ENCODE data around the gene FHOD3. TPM values are rescaled to one million over a fixed set of nuclear protein-coding genes. Genes with fewer than 3 reads are reported as not detected.
"Not testable (repeated sequence)": the region's sequence is repeated elsewhere in the genome, so short reads cannot be mapped to it uniquely, and the experiment has no call there.

FHOD3 gene
- total RNA-seq, 1 donor from 2014 or later = 350 TPM

DNA sequence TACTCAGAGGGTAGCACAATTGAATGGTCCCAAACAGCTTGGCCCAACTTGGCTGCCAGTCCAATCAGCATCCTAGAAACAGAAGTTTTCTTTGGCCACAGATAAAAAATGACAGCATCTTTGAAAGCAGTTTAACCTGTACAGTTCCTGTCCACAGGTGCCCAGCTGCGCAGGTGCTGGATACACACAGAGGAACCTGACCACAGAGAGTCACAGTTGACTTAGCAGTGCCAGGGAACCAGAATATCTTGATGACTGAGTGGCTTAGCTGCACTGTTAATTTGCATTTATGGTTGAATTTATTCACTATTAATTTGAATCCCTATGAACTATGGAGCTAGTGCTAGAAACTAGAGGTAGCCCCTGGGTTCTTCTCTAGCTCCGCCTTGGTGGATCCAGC, 437.6 kb downstream of the FHOD3 start:
- DNase-seq (ENCODE audit: missing footprints) (no peak), ATAC-seq (no peak)
- intact Hi-C loops (cut with DNase I) = no loop called here

DNA sequence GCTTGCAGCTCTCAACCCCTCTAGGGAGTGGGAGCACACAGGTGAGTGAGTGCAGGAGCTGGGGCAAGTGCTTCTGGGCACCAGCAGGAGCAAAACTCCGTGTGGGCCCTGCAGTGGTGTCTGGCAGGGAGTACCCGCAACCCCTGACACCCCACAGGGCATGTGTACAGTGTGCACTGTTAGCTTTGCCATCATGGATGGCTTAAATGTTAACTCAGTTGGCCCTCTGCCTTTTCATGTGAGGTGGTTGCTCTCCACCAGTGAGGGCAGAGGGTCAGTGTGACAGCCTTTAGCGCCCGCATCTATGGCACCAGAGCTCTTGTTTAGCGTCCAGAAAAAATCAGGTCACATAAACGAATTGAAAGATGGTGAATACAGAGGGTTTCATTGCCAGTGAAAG, 438.6 kb downstream of the FHOD3 start:
- intact Hi-C loops (cut with DNase I) = no loop called here
- DNase-seq (ENCODE audit: missing footprints) (no peak), ATAC-seq (no peak)

DNA sequence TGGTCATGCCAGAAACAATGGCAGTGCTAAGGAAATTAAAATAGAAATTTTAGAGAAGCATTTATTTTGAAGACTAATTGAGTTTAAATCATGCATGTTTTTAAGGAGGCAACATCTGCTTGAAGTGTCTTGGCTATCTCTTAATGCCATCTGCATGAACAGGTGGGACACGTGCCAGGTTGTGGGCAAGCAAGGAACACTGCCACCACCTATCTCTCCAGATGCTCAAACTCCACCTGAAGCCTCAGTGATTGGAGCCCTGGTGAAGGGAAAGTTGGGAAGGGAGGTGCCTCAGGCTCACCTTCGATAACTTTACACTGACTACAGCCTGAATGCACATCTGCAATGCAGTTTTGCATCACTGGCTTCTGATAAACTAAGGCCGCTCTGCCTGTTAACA, 439.8 kb downstream of the FHOD3 start:
- intact Hi-C loops (cut with DNase I) = no loop called here
- DNase-seq (ENCODE audit: missing footprints) (no peak), ATAC-seq (no peak)

DNA sequence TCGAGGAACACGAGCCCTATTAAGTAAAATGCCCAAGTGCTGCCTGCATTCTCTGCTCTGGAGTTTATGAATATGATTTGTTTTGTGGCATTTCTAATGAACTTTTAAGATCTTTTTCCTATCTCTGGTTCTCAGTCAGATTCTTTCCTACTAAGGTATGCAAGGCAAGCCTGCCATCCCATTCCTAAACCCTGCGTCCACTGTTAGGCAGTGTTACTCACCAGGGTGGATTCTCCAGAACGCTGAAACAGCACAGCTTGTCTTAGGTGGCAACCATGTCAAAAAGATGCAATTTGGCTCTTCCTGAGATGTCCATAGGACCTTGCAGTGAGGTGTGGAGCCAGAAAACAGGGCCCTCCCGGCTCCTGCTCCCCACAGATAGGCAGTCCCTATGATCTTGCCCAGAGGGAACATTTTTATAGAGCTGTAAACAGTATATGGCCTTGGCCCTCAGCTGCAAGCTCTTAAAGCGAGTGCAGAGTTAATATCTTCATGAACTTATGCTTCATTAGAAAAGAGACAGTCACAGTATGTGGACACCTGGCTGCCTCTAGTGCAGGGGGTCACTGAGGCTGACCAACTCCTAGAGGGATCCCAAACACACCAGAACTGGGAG, 446.9 kb downstream of the FHOD3 start:
- intact Hi-C loops (cut with DNase I) = no loop called here
- ATAC-seq (no peak), DNase-seq (ENCODE audit: missing footprints) (no peak)

DNA sequence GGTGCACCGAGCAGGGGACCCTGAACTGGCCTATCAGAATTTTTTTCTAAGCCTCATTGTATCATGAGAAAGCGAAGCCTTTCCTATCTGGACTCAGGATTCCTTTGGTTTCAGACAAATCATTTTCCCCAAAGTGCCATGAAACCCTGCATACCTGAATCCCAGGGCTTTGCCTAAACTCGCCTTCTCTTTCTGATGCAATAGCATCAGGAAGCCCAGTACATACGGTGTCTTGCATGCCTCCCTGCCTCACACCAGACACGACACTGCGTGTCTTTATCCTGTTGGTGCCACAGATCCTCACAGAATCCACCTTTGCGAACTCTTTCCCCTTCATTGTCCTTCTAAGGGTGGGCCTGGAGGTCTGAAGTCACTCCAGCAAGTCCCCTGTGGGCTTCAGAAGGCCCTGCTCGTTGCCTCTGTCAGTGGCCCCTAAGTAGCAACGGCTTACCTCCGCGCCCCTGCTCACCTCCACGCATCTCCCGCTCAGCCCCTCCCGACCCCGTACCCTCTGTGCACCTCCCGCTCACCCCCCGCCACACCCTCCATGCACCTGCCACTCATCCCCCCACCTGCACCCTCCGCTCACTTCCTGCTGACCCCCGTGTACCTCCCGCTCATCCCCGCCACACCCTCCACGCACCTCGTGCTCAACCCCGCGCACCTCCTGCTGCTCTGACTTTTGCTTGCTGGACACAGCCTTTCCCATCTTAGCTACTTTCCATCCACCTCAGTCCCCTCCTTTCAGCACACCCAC, 447.9 kb downstream of the FHOD3 start:
- ATAC-seq (no peak), DNase-seq (ENCODE audit: missing footprints) (no peak)
- intact Hi-C loops (cut with DNase I) = no loop called here

DNA sequence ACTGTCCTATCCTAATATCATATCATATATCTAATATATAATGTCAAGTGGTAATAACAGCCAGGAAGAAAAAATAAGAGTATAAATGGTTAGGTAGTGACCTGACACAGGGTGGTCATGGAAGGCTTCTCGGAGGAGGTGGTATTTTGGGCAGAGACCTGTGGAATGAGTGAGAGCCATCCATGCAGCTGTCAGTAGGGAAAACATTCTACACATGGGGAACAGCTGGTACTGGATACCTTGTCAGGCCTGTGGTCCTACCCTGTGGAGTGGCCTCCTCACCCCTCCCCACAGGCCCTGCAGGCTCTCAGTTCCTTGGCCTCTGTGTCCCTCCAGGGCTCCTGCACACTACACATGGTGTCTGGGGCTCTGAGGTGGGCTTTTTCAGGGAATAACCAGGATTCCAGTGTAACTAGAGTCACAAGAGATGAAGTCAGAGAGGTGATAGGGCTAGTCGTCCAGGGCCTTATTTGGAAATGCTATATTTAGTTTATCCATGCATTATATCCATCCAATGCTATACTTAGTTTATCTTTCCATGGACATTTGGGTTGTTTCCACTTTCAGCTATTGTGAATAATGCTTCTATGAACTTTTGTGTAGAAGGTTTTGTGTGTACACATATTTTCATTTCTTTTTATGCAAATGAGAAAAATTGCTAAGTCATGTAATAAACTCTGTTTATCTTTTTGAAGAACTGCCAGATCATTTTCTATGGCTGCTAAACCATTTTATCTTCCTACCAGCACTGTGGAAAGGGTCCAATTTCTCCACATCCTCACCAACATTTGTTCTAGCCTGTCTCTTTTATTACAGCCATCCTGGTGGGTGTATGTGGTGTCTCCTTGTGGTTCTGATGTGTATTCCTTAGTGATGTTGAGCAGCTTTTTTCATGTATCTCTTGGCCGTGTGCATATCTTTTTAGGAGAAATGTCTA, 455.7 kb downstream of the FHOD3 start:
- ATAC-seq (peak; percentile 40), DNase-seq (ENCODE audit: missing footprints) (no peak)
- intact Hi-C loops (cut with DNase I) = no loop called here

DNA sequence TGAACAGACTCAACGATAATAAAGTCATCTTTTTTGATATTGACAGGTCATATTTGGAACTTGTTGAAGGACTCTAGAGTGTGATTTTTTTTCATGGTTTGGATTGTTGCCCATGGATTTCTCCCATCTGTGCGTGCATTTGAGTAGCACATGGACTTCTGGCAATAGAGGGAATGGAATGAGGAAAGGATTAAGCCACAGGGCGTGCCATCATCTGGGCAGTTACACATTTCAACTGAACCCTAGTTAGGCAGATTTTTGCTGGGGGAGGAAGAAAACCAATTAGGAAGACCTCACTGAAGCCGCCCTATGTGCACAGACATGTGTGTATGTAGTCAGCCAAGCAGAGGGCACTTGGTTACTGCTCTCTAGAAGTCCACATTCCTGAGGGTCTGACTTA, 458.7 kb downstream of the FHOD3 start:
- intact Hi-C loops (cut with DNase I) = loop anchor here (5.0 kb wide), 1 partner anchor 69 kb away; no protein-coding TSS in a partner anchor
- DNase-seq (ENCODE audit: missing footprints) (no peak), ATAC-seq (peak; percentile 12)

DNA sequence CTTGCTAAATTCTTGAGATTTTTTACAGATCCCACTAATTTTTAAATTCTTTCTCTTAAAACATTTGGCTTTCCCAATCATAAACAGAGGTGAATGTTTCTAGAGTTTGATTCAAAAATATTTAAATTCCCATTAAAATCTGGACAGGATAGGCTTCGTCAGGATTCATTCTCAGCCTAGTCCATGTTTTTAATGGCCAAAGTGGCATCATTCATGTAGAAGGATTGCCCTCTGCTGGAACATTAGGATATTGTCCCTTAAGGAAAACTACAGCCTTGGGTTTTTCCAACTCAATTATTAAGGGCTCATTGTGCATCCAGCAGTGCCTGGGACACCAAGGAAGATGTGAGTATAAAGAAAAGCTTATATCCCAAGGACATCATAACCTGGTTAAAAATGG, 459.6 kb downstream of the FHOD3 start:
- intact Hi-C loops (cut with DNase I) = loop anchor here (5.0 kb wide), 1 partner anchor 70 kb away; no protein-coding TSS in a partner anchor
- DNase-seq (ENCODE audit: missing footprints) (no peak), ATAC-seq (no peak)

DNA sequence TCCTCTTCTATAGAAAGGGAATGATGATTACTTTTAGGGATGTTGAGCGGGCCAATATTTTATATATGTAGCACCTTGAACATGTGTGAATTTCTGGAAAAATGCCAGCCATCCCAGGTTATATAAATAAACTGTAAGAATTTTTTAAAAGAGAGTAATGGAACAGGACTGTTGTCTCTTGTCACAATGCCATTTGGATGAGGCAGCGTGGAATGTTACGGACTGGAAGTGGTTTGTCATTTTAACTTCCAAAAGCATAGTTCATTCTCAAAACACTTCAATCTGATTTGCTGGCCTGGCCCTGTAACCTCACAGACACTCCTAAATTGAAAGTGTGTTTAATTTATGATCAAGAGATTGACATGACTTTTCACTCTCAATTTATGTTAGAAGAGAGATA, 460.5 kb downstream of the FHOD3 start:
- no peak for ATAC-seq
- intact Hi-C loops (cut with DNase I) = loop anchor here (5.0 kb wide), 1 partner anchor 71 kb away; no protein-coding TSS in a partner anchor
- no peak for DNase-seq (ENCODE audit: missing footprints)

DNA sequence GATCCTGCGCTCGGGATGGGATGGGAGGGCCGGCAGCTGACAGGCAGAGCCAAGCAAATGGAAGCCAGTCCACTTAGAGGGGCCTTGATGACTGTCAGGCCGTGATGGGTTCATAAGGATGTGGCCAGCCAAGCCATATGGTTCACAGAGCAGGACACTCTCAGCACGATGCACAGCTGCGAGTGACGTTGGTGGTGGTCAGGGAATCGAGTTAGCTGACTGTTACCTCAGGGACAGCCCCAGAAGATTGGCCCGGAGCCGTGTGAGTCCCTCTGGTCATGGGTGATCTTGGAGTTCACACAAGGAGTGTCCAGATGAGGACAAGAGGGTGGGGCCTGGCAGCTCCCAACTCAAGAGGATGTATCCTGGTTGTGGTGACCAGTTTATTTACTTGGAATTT, 461.1 kb downstream of the FHOD3 start:
- intact Hi-C loops (cut with DNase I) = loop anchor here (5.0 kb wide), 1 partner anchor 71 kb away; no protein-coding TSS in a partner anchor
- peak; percentile 22 for ATAC-seq

DNA sequence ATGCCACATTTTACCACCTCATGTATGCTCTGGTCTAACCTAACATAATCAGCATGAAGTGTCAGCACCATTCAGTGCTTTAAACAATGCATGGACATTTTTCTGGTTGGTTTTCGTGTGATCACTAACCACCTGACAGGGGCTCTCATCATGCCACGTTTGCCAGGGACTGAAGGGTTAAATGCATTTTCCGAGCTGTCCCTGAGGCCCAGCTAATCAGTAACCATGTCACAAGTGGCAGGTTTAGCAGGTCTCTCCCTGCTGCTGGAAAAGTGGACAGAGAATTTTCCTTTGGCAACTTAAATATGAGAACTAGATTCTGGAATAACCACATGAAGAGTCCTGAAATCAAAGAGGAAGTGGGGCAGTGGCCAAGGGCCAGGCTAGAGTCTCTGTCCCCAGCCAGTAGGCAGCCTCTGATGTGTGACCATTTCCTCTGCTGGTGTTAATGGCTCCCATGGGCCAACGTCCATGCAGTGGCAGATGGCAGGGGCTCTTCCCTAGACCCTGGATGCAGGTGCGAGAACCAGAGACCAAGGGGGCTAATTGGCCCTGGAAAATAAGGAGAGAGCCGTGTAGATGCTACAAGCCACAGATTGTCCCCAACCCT, 461.8 kb downstream of the FHOD3 start:
- intact Hi-C loops (cut with DNase I) = loop anchor here (5.0 kb wide), 1 partner anchor 72 kb away; no protein-coding TSS in a partner anchor
- DNase-seq (ENCODE audit: missing footprints) (no peak), ATAC-seq (no peak)

More for the DNA sequence above, 461.1 kb downstream of the FHOD3 start:
- DNase-seq (ENCODE audit: missing footprints) = no peak

DNA sequence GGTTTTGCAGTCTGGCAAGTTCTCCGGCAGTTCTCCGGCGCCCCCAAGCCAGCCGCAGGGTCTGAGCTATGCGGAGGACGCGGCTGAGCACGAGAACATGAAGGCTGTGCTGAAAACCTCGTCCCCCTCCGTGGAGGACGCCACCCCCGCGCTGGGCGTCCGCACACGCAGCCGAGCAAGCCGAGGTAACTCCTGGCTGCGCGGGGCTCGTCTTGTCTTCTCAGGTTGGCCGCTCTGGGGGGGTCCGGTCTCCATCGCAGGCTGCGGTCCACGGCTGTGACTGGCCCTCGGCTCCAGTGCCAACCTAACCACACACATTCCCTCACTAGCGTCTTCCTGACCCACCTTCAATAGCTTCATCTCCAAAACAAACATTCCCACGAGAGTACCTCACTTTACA, 463.1 kb downstream of the FHOD3 start:
- no peak for ATAC-seq
- no peak for DNase-seq (ENCODE audit: missing footprints)
- intact Hi-C loops (cut with DNase I) = no loop called here

DNA sequence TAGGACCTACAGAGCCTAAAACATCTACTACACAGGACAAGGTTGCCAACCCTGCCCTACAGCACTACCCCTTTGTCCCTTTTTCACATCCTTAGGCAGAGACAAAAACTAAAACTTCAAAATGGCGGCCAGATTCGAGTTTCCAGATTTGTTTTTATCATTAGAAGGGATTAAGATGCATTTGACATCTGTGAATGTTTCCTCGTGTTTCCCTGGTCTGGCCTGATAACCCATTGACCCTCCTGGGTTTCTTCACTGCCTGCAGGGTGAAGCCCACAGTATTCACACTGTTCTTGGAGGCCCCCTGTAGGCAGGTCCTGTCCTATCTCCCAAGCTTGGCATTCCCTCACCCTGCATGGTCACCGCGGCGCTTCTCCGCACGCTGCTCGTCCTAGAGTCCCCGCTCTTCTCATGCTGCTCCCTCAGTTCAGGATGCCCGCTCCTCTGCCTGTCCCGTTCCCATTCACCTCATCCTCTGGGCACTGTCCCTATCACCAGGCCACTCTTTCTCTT, 463.7 kb downstream of the FHOD3 start:
- DNase-seq (ENCODE audit: missing footprints) = no peak
- no peak for ATAC-seq
- intact Hi-C loops (cut with DNase I) = no loop called here

DNA sequence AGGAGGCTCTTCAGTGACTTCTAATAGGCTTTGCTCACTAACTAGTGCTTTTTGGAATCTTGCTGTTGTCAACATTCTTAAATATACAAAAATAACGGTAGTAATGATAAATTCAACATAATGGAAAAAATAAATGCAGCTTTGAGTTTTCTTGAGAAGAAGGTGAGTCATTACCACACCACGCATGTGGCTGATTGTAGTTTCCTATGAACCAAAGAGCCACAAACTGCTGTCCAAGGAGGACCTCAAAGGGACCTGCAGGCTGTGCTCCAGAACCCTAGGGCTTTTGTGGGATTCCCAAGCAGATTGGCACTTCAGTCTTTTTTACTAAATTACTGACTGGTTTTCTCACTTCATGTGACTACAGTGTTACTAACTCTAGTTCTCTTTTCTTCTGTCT, 464.6 kb downstream of the FHOD3 start:
- ATAC-seq = no peak
- intact Hi-C loops (cut with DNase I) = no loop called here

DNA sequence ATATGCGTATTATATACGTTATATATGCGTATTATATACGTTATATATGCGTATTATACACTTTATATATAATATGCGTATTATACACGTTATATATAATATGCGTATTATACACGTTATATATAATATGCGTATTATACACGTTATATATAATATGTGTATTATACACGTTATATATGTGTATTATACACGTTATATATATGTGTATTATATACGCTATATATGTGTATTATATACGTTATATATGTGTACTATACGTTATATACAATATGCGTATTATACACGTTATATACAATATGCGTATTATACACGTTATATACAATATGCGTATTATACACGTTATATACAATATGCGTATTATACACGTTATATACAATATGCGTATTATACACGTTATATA, 465.5 kb downstream of the FHOD3 start:
- ATAC-seq; DNase-seq (ENCODE audit: missing footprints); intact Hi-C loops (cut with DNase I): not testable (repeated sequence)

More for the DNA sequence above, 464.6 kb downstream of the FHOD3 start:
- DNase-seq (ENCODE audit: missing footprints) = no peak

DNA sequence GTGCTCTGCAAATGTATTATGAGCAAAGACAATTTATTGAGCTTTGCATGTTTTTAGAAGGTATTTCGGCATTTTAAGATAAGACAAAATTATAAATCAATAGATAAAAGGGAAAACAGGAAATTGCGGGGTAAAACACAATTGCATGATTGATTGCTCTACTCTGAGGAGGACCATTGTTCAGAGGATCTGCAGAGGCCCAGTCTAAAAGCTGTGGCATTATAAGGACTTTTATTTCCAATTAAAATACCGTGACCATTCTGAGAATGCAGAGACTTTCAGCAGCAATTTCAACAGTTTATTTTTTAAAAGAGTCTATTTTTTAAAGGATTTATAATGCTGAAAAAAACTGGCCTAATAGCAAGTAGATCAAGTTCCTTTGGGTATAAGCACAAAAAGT, 469.3 kb downstream of the FHOD3 start:
- DNase-seq (ENCODE audit: missing footprints) = no peak
- ATAC-seq = no peak
- intact Hi-C loops (cut with DNase I) = no loop called here

DNA sequence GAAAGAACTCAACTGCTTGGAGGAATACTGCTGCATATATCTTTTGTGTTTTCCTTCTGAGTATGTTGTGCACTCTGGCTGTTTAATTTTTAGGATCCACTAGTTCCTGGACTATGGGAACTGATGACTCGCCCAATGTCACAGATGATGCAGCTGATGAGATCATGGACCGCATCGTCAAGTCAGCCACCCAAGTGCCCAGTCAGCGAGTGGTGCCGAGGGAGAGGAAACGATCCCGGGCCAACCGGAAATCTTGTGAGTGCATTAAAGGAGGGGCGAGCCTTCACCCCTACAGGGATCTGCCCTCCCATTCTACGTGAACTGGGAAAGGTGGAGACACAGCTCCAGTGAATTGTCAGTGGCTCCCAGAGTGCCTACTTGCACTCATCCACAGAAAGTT, 471.7 kb downstream of the FHOD3 start:
- no peak for ATAC-seq

DNA sequence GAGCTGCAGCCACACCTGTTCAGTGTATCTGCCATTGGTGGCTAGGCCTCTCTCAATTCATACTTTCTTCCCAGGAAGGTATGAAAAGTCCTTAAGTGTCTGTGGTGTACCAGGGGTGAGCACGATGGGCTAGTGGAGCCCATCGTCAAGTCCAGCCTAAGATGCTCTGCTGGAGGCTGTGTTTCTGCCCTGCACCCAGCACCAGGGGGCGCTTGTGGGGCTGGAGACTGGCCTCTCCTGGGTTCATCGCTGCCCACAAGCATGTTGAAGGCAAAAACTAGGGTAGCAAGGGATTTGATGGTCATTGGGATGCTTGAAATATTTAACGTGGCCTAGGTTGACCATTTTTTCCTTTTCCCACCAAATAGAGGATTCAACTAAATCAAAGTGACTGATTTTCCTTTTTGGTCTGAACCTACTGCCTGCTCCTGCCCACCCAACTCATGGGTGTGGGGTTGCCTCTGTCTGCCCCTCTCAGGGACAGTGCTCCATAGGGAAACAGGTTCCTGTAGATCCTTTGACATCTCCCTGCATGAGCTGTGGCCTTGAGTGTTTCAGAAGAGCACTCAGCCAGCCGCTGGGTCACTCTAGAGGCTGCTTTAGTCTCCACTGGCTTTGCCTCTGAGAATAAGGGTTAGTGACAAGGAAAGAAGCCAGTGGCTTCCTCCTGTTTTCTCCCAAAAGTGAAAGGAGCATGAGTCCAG, 472.2 kb downstream of the FHOD3 start:
- ATAC-seq = no peak
- no peak for DNase-seq (ENCODE audit: missing footprints)
- intact Hi-C loops (cut with DNase I) = loop anchor here (2.0 kb wide), 1 partner anchor 39 kb away; no protein-coding TSS in a partner anchor

More for the DNA sequence above, 471.7 kb downstream of the FHOD3 start:
- intact Hi-C loops (cut with DNase I) = loop anchor here (2.0 kb wide), 1 partner anchor 40 kb away; no protein-coding TSS in a partner anchor
- no peak for DNase-seq (ENCODE audit: missing footprints)
